ENCODE data around the gene RPS3.
"Not testable (repeated sequence)": the region's sequence is repeated elsewhere in the genome, so short reads cannot be mapped to it uniquely, and the experiment has no call there.

DNA sequence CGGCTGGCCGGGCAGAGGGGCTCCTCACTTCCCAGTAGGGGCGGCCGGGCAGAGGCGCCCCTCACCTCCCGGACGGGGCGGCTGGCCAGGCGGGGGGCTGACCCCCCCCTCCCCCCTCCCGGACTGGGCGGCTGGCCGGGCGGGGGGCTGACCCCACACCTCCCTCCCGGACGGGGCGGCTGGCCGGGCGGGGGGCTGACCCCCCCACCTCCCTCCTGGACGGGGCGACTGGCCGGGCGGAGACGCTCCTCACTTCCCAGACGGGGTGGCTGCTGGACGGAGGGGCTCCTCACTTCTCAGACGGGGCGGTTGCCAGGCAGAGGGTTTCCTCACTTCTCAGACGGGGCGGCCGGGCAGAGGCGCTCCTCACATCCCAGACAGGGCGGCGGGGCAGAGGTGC lies 10.7 kb downstream of the RPS3 start:
- TF ChIP-seq, protein P1, sequence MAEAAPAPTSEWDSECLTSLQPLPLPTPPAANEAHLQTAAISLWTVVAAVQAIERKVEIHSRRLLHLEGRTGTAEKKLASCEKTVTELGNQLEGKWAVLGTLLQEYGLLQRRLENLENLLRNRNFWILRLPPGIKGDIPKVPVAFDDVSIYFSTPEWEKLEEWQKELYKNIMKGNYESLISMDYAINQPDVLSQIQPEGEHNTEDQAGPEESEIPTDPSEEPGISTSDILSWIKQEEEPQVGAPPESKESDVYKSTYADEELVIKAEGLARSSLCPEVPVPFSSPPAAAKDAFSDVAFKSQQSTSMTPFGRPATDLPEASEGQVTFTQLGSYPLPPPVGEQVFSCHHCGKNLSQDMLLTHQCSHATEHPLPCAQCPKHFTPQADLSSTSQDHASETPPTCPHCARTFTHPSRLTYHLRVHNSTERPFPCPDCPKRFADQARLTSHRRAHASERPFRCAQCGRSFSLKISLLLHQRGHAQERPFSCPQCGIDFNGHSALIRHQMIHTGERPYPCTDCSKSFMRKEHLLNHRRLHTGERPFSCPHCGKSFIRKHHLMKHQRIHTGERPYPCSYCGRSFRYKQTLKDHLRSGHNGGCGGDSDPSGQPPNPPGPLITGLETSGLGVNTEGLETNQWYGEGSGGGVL (CRISPR knock-in tag; IDR thresholded peaks at IDR 0.05): not testable (repeated sequence)
- not testable (repeated sequence) for TF ChIP-seq CTCF (IDR thresholded peaks at IDR 0.05 in 2 of 3, conservative IDR thresholded peaks at IDR 0.05 in 1 of 3; ENCODE audit: insufficient read depth in 2 of 3, low read depth in 1 of 3, low read length in 3 of 3); SP1 (CRISPR knock-in tag; IDR thresholded peaks at IDR 0.05); MAFK (IDR thresholded peaks at IDR 0.05; ENCODE audit: low read length); ZNF699 (CRISPR knock-in tag; IDR thresholded peaks at IDR 0.05; ENCODE audit: insufficient replicate concordance); USF2 (CRISPR knock-in tag; IDR thresholded peaks at IDR 0.05)
- TF ChIP-seq, protein P2, sequence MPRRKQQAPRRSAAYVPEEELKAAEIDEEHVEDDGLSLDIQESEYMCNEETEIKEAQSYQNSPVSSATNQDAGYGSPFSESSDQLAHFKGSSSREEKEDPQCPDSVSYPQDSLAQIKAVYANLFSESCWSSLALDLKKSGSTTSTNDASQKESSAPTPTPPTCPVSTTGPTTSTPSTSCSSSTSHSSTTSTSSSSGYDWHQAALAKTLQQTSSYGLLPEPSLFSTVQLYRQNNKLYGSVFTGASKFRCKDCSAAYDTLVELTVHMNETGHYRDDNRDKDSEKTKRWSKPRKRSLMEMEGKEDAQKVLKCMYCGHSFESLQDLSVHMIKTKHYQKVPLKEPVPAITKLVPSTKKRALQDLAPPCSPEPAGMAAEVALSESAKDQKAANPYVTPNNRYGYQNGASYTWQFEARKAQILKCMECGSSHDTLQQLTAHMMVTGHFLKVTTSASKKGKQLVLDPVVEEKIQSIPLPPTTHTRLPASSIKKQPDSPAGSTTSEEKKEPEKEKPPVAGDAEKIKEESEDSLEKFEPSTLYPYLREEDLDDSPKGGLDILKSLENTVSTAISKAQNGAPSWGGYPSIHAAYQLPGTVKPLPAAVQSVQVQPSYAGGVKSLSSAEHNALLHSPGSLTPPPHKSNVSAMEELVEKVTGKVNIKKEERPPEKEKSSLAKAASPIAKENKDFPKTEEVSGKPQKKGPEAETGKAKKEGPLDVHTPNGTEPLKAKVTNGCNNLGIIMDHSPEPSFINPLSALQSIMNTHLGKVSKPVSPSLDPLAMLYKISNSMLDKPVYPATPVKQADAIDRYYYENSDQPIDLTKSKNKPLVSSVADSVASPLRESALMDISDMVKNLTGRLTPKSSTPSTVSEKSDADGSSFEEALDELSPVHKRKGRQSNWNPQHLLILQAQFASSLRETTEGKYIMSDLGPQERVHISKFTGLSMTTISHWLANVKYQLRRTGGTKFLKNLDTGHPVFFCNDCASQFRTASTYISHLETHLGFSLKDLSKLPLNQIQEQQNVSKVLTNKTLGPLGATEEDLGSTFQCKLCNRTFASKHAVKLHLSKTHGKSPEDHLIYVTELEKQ (CRISPR knock-in tag; IDR thresholded peaks at IDR 0.05): not testable (repeated sequence)

Measured in K562 (cell line).